Mesenchymal stem cell (in vitro differentiated cells and primary cell): ENCODE data around the gene NRP1.
"Not testable (repeated sequence)": the region's sequence is repeated elsewhere in the genome, so short reads cannot be mapped to it uniquely, and the experiment has no call there.

Source experiments
- DNase-seq: peaks from one replicate; pipeline ENCODE4 v3.0.0-alpha.2; 2013
- H2AFZ ChIP-seq: one replicate; pipeline ENCODE4 v1.6.1; 2013; ENCODE audit warnings: low read depth, mild to moderate bottlenecking, control low read depth, inconsistent platforms, low read length, moderate library complexity
- H2AK5ac ChIP-seq: 2 replicates; pipeline ENCODE4 v1.6.1; 2013; ENCODE audit warnings: low read length, moderate library complexity, mild to moderate bottlenecking, inconsistent platforms; ENCODE audit not compliant: severe bottlenecking
- H2BK120ac ChIP-seq: one replicate; pipeline ENCODE4 v1.6.1; 2013; ENCODE audit warnings: low read depth, mild to moderate bottlenecking, inconsistent platforms, low read length, moderate library complexity
- H2BK12ac ChIP-seq, 2 experiments: one replicate each; pipeline ENCODE4 v1.6.1; 2013; ENCODE audit warnings: inconsistent platforms in 2 of 2, low read length in 2 of 2, mild to moderate bottlenecking in 2 of 2, moderate library complexity in 2 of 2, control low read depth in 1 of 2
- H2BK15ac ChIP-seq: one replicate; pipeline ENCODE4 v1.6.1; 2013; ENCODE audit warnings: mild to moderate bottlenecking, low read depth, inconsistent platforms; ENCODE audit not compliant: poor library complexity, severe bottlenecking
- H2BK5ac ChIP-seq: 2 replicates; pipeline ENCODE4 v1.6.1; 2013; ENCODE audit warnings: low read depth, mild to moderate bottlenecking, low read length, control low read depth, inconsistent platforms; ENCODE audit not compliant: poor library complexity, severe bottlenecking
- H3K14ac ChIP-seq, 2 experiments: one replicate each; pipeline ENCODE4 v1.6.1; 2013; ENCODE audit warnings: inconsistent platforms in 2 of 2, low read length in 2 of 2, control low read depth in 1 of 2, mild to moderate bottlenecking in 1 of 2, moderate library complexity in 1 of 2
- H3K18ac ChIP-seq, 2 experiments: one replicate each; pipeline ENCODE4 v1.6.1; 2013; ENCODE audit warnings: inconsistent platforms in 2 of 2, low read length in 2 of 2, control low read depth in 1 of 2, low read depth in 1 of 2, mild to moderate bottlenecking in 1 of 2
- H3K23ac ChIP-seq, 2 experiments: one replicate each; pipeline ENCODE4 v1.6.1; 2013; ENCODE audit warnings: inconsistent platforms in 2 of 2, low read length in 2 of 2, mild to moderate bottlenecking in 2 of 2, moderate library complexity in 2 of 2, control low read depth in 1 of 2
- H3K27ac ChIP-seq: 2 replicates; pipeline ENCODE4 v1.5.1; 2013; ENCODE audit warnings: mild to moderate bottlenecking, moderate library complexity, low read length, control low read depth, inconsistent platforms; ENCODE audit not compliant: poor library complexity, severe bottlenecking
- H3K27me3 ChIP-seq, 2 experiments: 2 replicates each; pipeline versions ENCODE4 v1.6.1 to v1.7.0; 2013; ENCODE audit warnings: low read length in 2 of 2, mild to moderate bottlenecking in 2 of 2, moderate library complexity in 2 of 2, control low read depth in 1 of 2, inconsistent platforms in 1 of 2; ENCODE audit not compliant: control insufficient read depth in 1 of 2, insufficient read depth in 1 of 2
- H3K36me3 ChIP-seq, 2 experiments: 2 replicates each; pipeline versions ENCODE4 v1.6.1 to v1.7.0; 2013; ENCODE audit warnings: low read length in 2 of 2, control low read depth in 1 of 2, inconsistent platforms in 1 of 2, low read depth in 1 of 2, mild to moderate bottlenecking in 1 of 2; ENCODE audit not compliant: insufficient read depth in 2 of 2, control insufficient read depth in 1 of 2
- H3K4ac ChIP-seq, 2 experiments: one replicate each; pipeline ENCODE4 v1.6.1; 2013; ENCODE audit warnings: inconsistent platforms in 2 of 2, low read length in 2 of 2, mild to moderate bottlenecking in 2 of 2, moderate library complexity in 2 of 2, control low read depth in 1 of 2, low read depth in 1 of 2
- H3K4me1 ChIP-seq: 2 replicates; pipeline ENCODE4 v1.6.1; 2013; ENCODE audit warnings: low read depth, low read length, control low read depth; ENCODE audit not compliant: control insufficient read depth, insufficient read depth
- H3K4me2 ChIP-seq: 2 replicates; pipeline ENCODE4 v1.6.1; 2013; ENCODE audit warnings: low read length, mild to moderate bottlenecking, inconsistent platforms; ENCODE audit not compliant: poor library complexity, severe bottlenecking
- H3K4me3 ChIP-seq, 2 experiments: 2 replicates each; pipeline versions ENCODE4 v1.5.1 to v1.7.0; 2013; ENCODE audit warnings: low read length in 2 of 2, mild to moderate bottlenecking in 2 of 2, control low read depth in 1 of 2, low read depth in 1 of 2; ENCODE audit not compliant: insufficient read depth in 1 of 2
- H3K79me1 ChIP-seq: replicated peaks from 2 replicates; pipeline ENCODE4 v1.6.1; 2013; ENCODE audit warnings: mild to moderate bottlenecking, control low read depth, low read length, inconsistent platforms; ENCODE audit not compliant: poor library complexity, severe bottlenecking
- H3K9ac ChIP-seq: 2 replicates; pipeline ENCODE4 v1.7.0; 2013; ENCODE audit warnings: mild to moderate bottlenecking, low read length, moderate library complexity
- H3K9me3 ChIP-seq: 2 replicates; pipeline ENCODE4 v1.7.0; 2013; ENCODE audit warnings: mild to moderate bottlenecking, low read length; ENCODE audit not compliant: control insufficient read depth
- H4K8ac ChIP-seq: one replicate; pipeline ENCODE4 v1.6.1; 2013; ENCODE audit warnings: inconsistent platforms, mild to moderate bottlenecking, low read length, moderate library complexity
- H4K91ac ChIP-seq: one replicate; pipeline ENCODE4 v1.6.1; 2013; ENCODE audit warnings: mild to moderate bottlenecking, low read length, inconsistent platforms
- WGBS: methylation state at CpG from one replicate; pipeline ENCODE4 v1.1.7; 2013; ENCODE audit warnings: mixed read lengths; 5-methylcytosine and 5-hydroxymethylcytosine counted together

The NRP1 gene

GRCh38 chr10:33138686-33139085 is 195.8 kb downstream of the NRP1 start:
- not testable (repeated sequence) for H4K91ac ChIP-seq, H4K8ac ChIP-seq, H3K36me3 ChIP-seq, H3K4ac ChIP-seq, H2BK5ac ChIP-seq, H3K4me3 ChIP-seq, H3K23ac ChIP-seq, H3K9me3 ChIP-seq, H3K27me3 ChIP-seq, H3K9ac ChIP-seq, H2AFZ ChIP-seq, H3K4me2 ChIP-seq, H3K14ac ChIP-seq, H3K79me1 ChIP-seq, H2BK12ac ChIP-seq, DNase-seq, H3K27ac ChIP-seq, H2BK120ac ChIP-seq, H3K18ac ChIP-seq, H2BK15ac ChIP-seq
- WGBS: 88% methylated on average over 9 of the region's 10 CpGs
- peak overlapping the region; percentile 67 for H2AK5ac ChIP-seq
- H3K4me1 ChIP-seq: peaks cover 19% of the 10 kb centered on the region

GRCh38 chr10:33137356-33138005 is 197.0 kb downstream of the NRP1 start:
- Histone ChIP-seq H3K79me1 (peaks cover 1% of the 10 kb centered on the region), H3K27ac (peak overlapping the region; percentile 99), H3K27me3 (no peaks in the 10 kb centered on the region), H3K4me2 (no peak overlapping the region), H2BK15ac (peak overlapping the region; percentile 44), H2BK5ac (peak overlapping the region; percentile 95), H3K36me3 (no peaks in the 10 kb centered on the region), H3K23ac (no peak overlapping the region), H3K4ac (no peak overlapping the region), H3K14ac (no peak overlapping the region), H3K4me3 (no peak overlapping the region), H2BK12ac (no peak overlapping the region), H4K8ac (no peak overlapping the region), H4K91ac (peak overlapping the region; percentile 58), H2BK120ac (no peak overlapping the region), H3K18ac (peak overlapping the region in 1 of 2 experiments; percentile 26), H3K9me3 (no peaks in the 10 kb centered on the region), H2AFZ (no peak overlapping the region), H3K9ac (no peak overlapping the region), H2AK5ac (peak overlapping the region; percentile 97), H3K4me1 (peaks cover 18% of the 10 kb centered on the region)
- DNase-seq: no peak
- 93% methylated on average over 9 of the region's 12 CpGs for WGBS

GRCh38 chr10:33136781-33137180 is 197.7 kb downstream of the NRP1 start:
- Histone ChIP-seq H3K9ac (no peak overlapping the region), H3K9me3 (no peaks in the 10 kb centered on the region), H2BK5ac (peak overlapping the region; percentile 98), H3K36me3 (no peaks in the 10 kb centered on the region), H4K91ac (no peak overlapping the region), H4K8ac (no peak overlapping the region), H3K27ac (peak overlapping the region; percentile 99), H3K4me1 (peaks cover 15% of the 10 kb centered on the region), H3K23ac (no peak overlapping the region), H3K27me3 (no peaks in the 10 kb centered on the region), H3K18ac (no peak overlapping the region), H3K14ac (no peak overlapping the region), H3K79me1 (peaks cover 1% of the 10 kb centered on the region), H2BK15ac (no peak overlapping the region), H3K4ac (no peak overlapping the region), H2BK12ac (no peak overlapping the region), H3K4me3 (no peak overlapping the region), H2BK120ac (no peak overlapping the region), H3K4me2 (no peak overlapping the region), H2AK5ac (peak overlapping the region; percentile 98), H2AFZ (no peak overlapping the region)
- DNase-seq: peak; percentile 45
- WGBS: 0% methylated on average over 1 of the region's 1 CpG

GRCh38 chr10:33136271-33136670 is 198.2 kb downstream of the NRP1 start:
- H2BK5ac ChIP-seq: peak overlapping the region; percentile 98
- H3K23ac ChIP-seq: no peak overlapping the region
- H3K4ac ChIP-seq: no peak overlapping the region
- no peak overlapping the region for H2BK12ac ChIP-seq
- H3K4me2 ChIP-seq: no peak overlapping the region
- no peak overlapping the region for H4K8ac ChIP-seq
- H2AK5ac ChIP-seq: peak overlapping the region; percentile 98
- peak overlapping the region in 1 of 2 experiments; percentile 58 for H3K18ac ChIP-seq
- H2BK15ac ChIP-seq: no peak overlapping the region
- H3K9me3 ChIP-seq: no peaks in the 10 kb centered on the region
- no peak overlapping the region for H3K14ac ChIP-seq
- H3K27me3 ChIP-seq: no peaks in the 10 kb centered on the region
- peak overlapping the region; percentile 99 for H3K27ac ChIP-seq
- peaks cover 15% of the 10 kb centered on the region for H3K4me1 ChIP-seq
- DNase-seq: peak; percentile 24
- H3K4me3 ChIP-seq: no peak overlapping the region
- no peak overlapping the region for H2BK120ac ChIP-seq
- no peak overlapping the region for H2AFZ ChIP-seq
- 64% methylated on average over 2 of the region's 3 CpGs for WGBS
- H3K36me3 ChIP-seq: no peaks in the 10 kb centered on the region
- H3K79me1 ChIP-seq: peaks cover 3% of the 10 kb centered on the region
- H3K9ac ChIP-seq: no peak overlapping the region
- no peak overlapping the region for H4K91ac ChIP-seq
